ENCODE results near the gene PITRM1. TPM values are rescaled to one million over a fixed set of nuclear protein-coding genes. Genes with fewer than 3 reads are reported as not detected.

Gene PITRM1
- total and polyA plus RNA-seq, 7 donors, result 16.6 to 70.3 (median 48.5) TPM

- H3K4me3 ChIP-seq, result no peak overlapping the region
- no peaks in the 10 kb centered on the region for H3K27me3 ChIP-seq
- no peaks in the 10 kb centered on the region for H3K9me3 ChIP-seq
- peaks cover 0 to 7% (median 7%) of the 10 kb centered on the region in 4 donors for H3K4me1 ChIP-seq
- 94 to 95% methylated on average over 10 of the region's 10 CpGs for WGBS, 2 donors
- intact Hi-C loops (cut with DNase I), result no loop called here
- no peak overlapping the region for H3K27ac ChIP-seq
- H3K36me3 ChIP-seq, result peaks cover 19 to 83% (median 64%) of the 10 kb centered on the region in 4 donors
- DNase-seq, result no peak
- TF ChIP-seq POLR2AphosphoS5 (IDR thresholded peaks at IDR 0.05) (no peak), EP300 (IDR thresholded peaks at IDR 0.05) (no peak), POLR2A (IDR thresholded peaks at IDR 0.05) (no peak)
These were observed 5.9 kb downstream of the PITRM1 start for GRCh38 chr10:3166496-3167290.

GRCh38 chr10:3165196-3165595, 7.4 kb downstream of the PITRM1 start:
- Histone ChIP-seq H3K27ac (no peak overlapping the region), H3K4me1 (no peaks in the 10 kb centered on the region), H3K4me3 (no peak overlapping the region), H3K36me3 (peaks cover 19 to 98% (median 66%) of the 10 kb centered on the region in 4 donors), H3K27me3 (no peaks in the 10 kb centered on the region), H3K9me3 (no peaks in the 10 kb centered on the region)
- 94% methylated on average over 9 of the region's 9 CpGs for WGBS, 2 donors
- no peak for TF ChIP-seq CTCF (IDR thresholded peaks at IDR 0.05)
- intact Hi-C loops (cut with DNase I), result no loop called here
- no peak for DNase-seq

- Histone ChIP-seq H3K9me3 (no peaks in the 10 kb centered on the region), H3K4me3 (no peak overlapping the region), H3K27ac (no peak overlapping the region), H3K27me3 (no peaks in the 10 kb centered on the region), H3K36me3 (peaks cover 19 to 99% (median 64%) of the 10 kb centered on the region in 4 donors), H3K4me1 (no peaks in the 10 kb centered on the region)
- 85 to 90% methylated on average over 9 of the region's 9 CpGs for WGBS, 2 donors
- DNase-seq, result no peak
- intact Hi-C loops (cut with DNase I), result no loop called here
- TF ChIP-seq CTCF (IDR thresholded peaks at IDR 0.05) (no peak), EP300 (IDR thresholded peaks at IDR 0.05) (no peak)
These were observed 8.7 kb downstream of the PITRM1 start for GRCh38 chr10:3163879-3164278.

- H3K9me3 ChIP-seq, result no peaks in the 10 kb centered on the region
- DNase-seq, result no peak
- 95 to 96% methylated on average over 9 of the region's 9 CpGs for WGBS, 2 donors
- TF ChIP-seq POLR2AphosphoS5 (IDR thresholded peaks at IDR 0.05) (no peak), POLR2A (IDR thresholded peaks at IDR 0.05) (no peak)
- H3K4me1 ChIP-seq, result no peaks in the 10 kb centered on the region
- intact Hi-C loops (cut with DNase I), result no loop called here
- peaks cover 24 to 100% (median 67%) of the 10 kb centered on the region in 4 donors for H3K36me3 ChIP-seq
- no peak overlapping the region for H3K27ac ChIP-seq
- H3K27me3 ChIP-seq, result no peaks in the 10 kb centered on the region
- H3K4me3 ChIP-seq, result no peak overlapping the region
These were observed 10.0 kb downstream of the PITRM1 start for GRCh38 chr10:3162533-3162932.

- Histone ChIP-seq H3K4me1 (no peaks in the 10 kb centered on the region), H3K4me3 (no peak overlapping the region), H3K27me3 (no peaks in the 10 kb centered on the region), H3K36me3 (peaks cover 24 to 100% (median 58%) of the 10 kb centered on the region in 4 donors), H3K27ac (no peak overlapping the region), H3K9me3 (no peaks in the 10 kb centered on the region)
- TF ChIP-seq CTCF (IDR thresholded peaks at IDR 0.05), result no peak
- TF ChIP-seq POLR2AphosphoS5 (IDR thresholded peaks at IDR 0.05), result no peak
- no peak for TF ChIP-seq POLR2A (IDR thresholded peaks at IDR 0.05)
- no peak for TF ChIP-seq EP300 (IDR thresholded peaks at IDR 0.05)
- intact Hi-C loops (cut with DNase I), result no loop called here
- 92 to 96% methylated on average over 10 of the region's 10 CpGs for WGBS, 2 donors
- DNase-seq, result no peak
These were observed 13.4 kb downstream of the PITRM1 start for GRCh38 chr10:3159152-3159551.

GRCh38 chr10:3154666-3155065, 17.9 kb downstream of the PITRM1 start:
- no peak overlapping the region for H3K27ac ChIP-seq
- H3K4me1 ChIP-seq, result no peaks in the 10 kb centered on the region
- TF ChIP-seq POLR2AphosphoS5 (IDR thresholded peaks at IDR 0.05), result no peak
- TF ChIP-seq CTCF (IDR thresholded peaks at IDR 0.05), result no peak
- TF ChIP-seq POLR2A (IDR thresholded peaks at IDR 0.05), result no peak
- TF ChIP-seq EP300 (IDR thresholded peaks at IDR 0.05), result no peak
- H3K27me3 ChIP-seq, result no peaks in the 10 kb centered on the region
- no peaks in the 10 kb centered on the region for H3K9me3 ChIP-seq
- intact Hi-C loops (cut with DNase I), result no loop called here
- peaks cover 21 to 100% (median 56%) of the 10 kb centered on the region in 4 donors for H3K36me3 ChIP-seq
- no peak for DNase-seq
- H3K4me3 ChIP-seq, result no peak overlapping the region
- 96 to 97% methylated on average over 10 of the region's 10 CpGs for WGBS, 2 donors
